ENCODE measurements around the gene STAT5B. TPM values are rescaled to one million over a fixed set of nuclear protein-coding genes. Genes with fewer than 3 reads are reported as not detected.

Gene STAT5B
- total RNA-seq, 1 experiment from 2014 or later = 102 TPM

GRCh38 chr17:42287977-42288802, 12.0 kb upstream of the STAT5B start, which contains the start of gene STAT5A:
TSS of gene STAT5A (plus strand) at chr17:42288498. CDS start at chr17:42289412, 914 bp downstream.
- Histone ChIP-seq H3K9me3 (ENCODE audit: control insufficient read depth, insufficient read depth, low read depth, low read length) (no peaks in the 10 kb centered on the region), H3K27me3 (ENCODE audit: control insufficient read depth, insufficient read depth, low read length) (no peaks in the 10 kb centered on the region), H3K4me1 (ENCODE audit: control insufficient read depth, insufficient read depth, low read length) (peaks cover 29% of the 10 kb centered on the region), H3K4me3 (ENCODE audit: low read depth in 2 of 2, low read length in 2 of 2) (peak within 1 kb of the TSS; percentile 41 to 48), H3K27ac (ENCODE audit: low read length) (peak within 1 kb of the TSS; percentile 93), H3K36me3 (ENCODE audit: control insufficient read depth, insufficient read depth, low read length) (no peaks in the 10 kb centered on the region)
- POLR2A ChIA-PET = no interaction called here
- ATAC-seq = peak; percentile 65
- CTCF ChIA-PET = no interaction called here
- BruUV-seq (replicated peaks) = TSS peak; percentile 80
- DNase-seq (ENCODE audit: low read depth, low spot score) = no peak
- in situ Hi-C loops (cut with HindIII; ENCODE audit: low pct_unique_long_range_greater_than_20kb, low sequenced_read_pairs) = no loop called here
- TF ChIP-seq POLR2AphosphoS5 (IDR thresholded peaks at IDR 0.05; ENCODE audit: low read depth, low read length) = no peak
- TF ChIP-seq SIN3A (IDR thresholded peaks at IDR 0.05; ENCODE audit: borderline replicate concordance, insufficient read depth, low read depth, low read length) = no peak
- TF ChIP-seq CTCF (IDR thresholded peaks at IDR 0.05) = no peak
- no peak for TF ChIP-seq TCF7L2 (IDR thresholded peaks at IDR 0.05; ENCODE audit: low read depth, low read length)
- TF ChIP-seq REST (IDR thresholded peaks at IDR 0.05; ENCODE audit: insufficient read depth in 1 of 2, low read depth in 2 of 2, low read length in 1 of 2) = no peak
- intact Hi-C loops (cut with micrococcal nuclease; ENCODE audit: unreplicated experiment) = no loop called here

- H3K27ac ChIP-seq (ENCODE audit: low read length) = peak overlapping the region; percentile 93
- DNase-seq (ENCODE audit: low read depth, low spot score) (no peak), ATAC-seq (peak; percentile 84)
- no peaks in the 10 kb centered on the region for H3K9me3 ChIP-seq (ENCODE audit: control insufficient read depth, insufficient read depth, low read depth, low read length)
- intact Hi-C loops (cut with micrococcal nuclease; ENCODE audit: unreplicated experiment) (no loop called here), in situ Hi-C loops (cut with HindIII; ENCODE audit: low pct_unique_long_range_greater_than_20kb, low sequenced_read_pairs) (no loop called here)
- H3K4me1 ChIP-seq (ENCODE audit: control insufficient read depth, insufficient read depth, low read length) = peaks cover 32% of the 10 kb centered on the region
- BruUV-seq (replicated peaks) = no TSS peak
- H3K27me3 ChIP-seq (ENCODE audit: control insufficient read depth, insufficient read depth, low read length) = no peaks in the 10 kb centered on the region
- CTCF ChIA-PET = interaction anchor here (0.6 to 0.9 kb wide), 4 partner anchors 65 to 139 kb away, joined by 3 to 4 read pairs (median 4); no protein-coding TSS in a partner anchor
- TF ChIP-seq REST (IDR thresholded peaks at IDR 0.05; ENCODE audit: insufficient read depth in 1 of 2, low read depth in 2 of 2, low read length in 1 of 2) (no peak), TCF7L2 (IDR thresholded peaks at IDR 0.05; ENCODE audit: low read depth, low read length) (no peak), POLR2AphosphoS5 (IDR thresholded peaks at IDR 0.05; ENCODE audit: low read depth, low read length) (peak; percentile 83; the same call in 1 of the 2 replicates), SIN3A (IDR thresholded peaks at IDR 0.05; ENCODE audit: borderline replicate concordance, insufficient read depth, low read depth, low read length) (no peak), CTCF (IDR thresholded peaks at IDR 0.05) (no peak)
- POLR2A ChIA-PET = interaction anchor here (0.7 kb wide), 1 partner anchor 66 kb away, joined by 6 read pairs; no protein-coding TSS in a partner anchor
- H3K4me3 ChIP-seq (ENCODE audit: low read depth in 2 of 2, low read length in 2 of 2) = peak overlapping the region; percentile 41 to 48
- H3K36me3 ChIP-seq (ENCODE audit: control insufficient read depth, insufficient read depth, low read length) = no peaks in the 10 kb centered on the region
These were observed 11.2 kb upstream of the STAT5B start for GRCh38 chr17:42287305-42287976.
